ENCODE measurements around the gene LAMA3.

The LAMA3 gene

GRCh38 chr18:23939366-23939765, 250.1 kb downstream of the LAMA3 start:
- H3K4me3 ChIP-seq (ENCODE audit: low read depth, low read length), result no peak overlapping the region
- TF ChIP-seq ZNF175 (tag by site-specific recombination; IDR thresholded peaks at IDR 0.05) (no peak), ZNF140 (tag by site-specific recombination; IDR thresholded peaks at IDR 0.05) (no peak), ZIC2 (tag by site-specific recombination; IDR thresholded peaks at IDR 0.05) (no peak), ZNF488 (tag by site-specific recombination; IDR thresholded peaks at IDR 0.05) (no peak), ZFP37 (tag by site-specific recombination; IDR thresholded peaks at IDR 0.05) (no peak), ZNF548 (tag by site-specific recombination; IDR thresholded peaks at IDR 0.05) (no peak), ZFP3 (tag by site-specific recombination; IDR thresholded peaks at IDR 0.05; ENCODE audit: low read depth) (no peak), ZNF513 (tag by site-specific recombination; IDR thresholded peaks at IDR 0.05) (no peak), ZNF707 (tag by site-specific recombination; IDR thresholded peaks at IDR 0.05) (no peak), ZNF791 (tag by site-specific recombination; IDR thresholded peaks at IDR 0.05) (no peak)
- H3K4me1 ChIP-seq (ENCODE audit: control insufficient read depth, insufficient read depth, low read length), result no peaks in the 10 kb centered on the region
- ChIA-PET CTCF (interaction anchor here (1.1 kb wide), 1 partner anchor 10 kb away, joined by 3 read pairs; no protein-coding TSS in a partner anchor), POLR2A (no interaction called here)
- H3K27ac ChIP-seq (ENCODE audit: extremely low read depth, low read depth, low read length), result no peak overlapping the region
- H3K9me3 ChIP-seq (ENCODE audit: control insufficient read depth, insufficient read depth, low read depth, low read length), result no peaks in the 10 kb centered on the region
- peaks cover 4 to 20% of the 10 kb centered on the region in 2 experiments; a peak in 2 of 3 replicates for H3K36me3 ChIP-seq (ENCODE audit: control insufficient read depth in 2 of 2, insufficient read depth in 1 of 2, low read length in 2 of 2)

GRCh38 chr18:23939896-23940295, 250.6 kb downstream of the LAMA3 start:
- Histone ChIP-seq H3K27ac (ENCODE audit: extremely low read depth, low read depth, low read length) (no peak overlapping the region), H3K4me3 (ENCODE audit: low read depth, low read length) (no peak overlapping the region), H3K36me3 (ENCODE audit: control insufficient read depth in 2 of 2, insufficient read depth in 1 of 2, low read length in 2 of 2) (peaks cover 4 to 16% of the 10 kb centered on the region in 2 experiments; a peak in 2 of 3 replicates), H3K4me1 (ENCODE audit: control insufficient read depth, insufficient read depth, low read length) (no peaks in the 10 kb centered on the region), H3K9me3 (ENCODE audit: control insufficient read depth, insufficient read depth, low read depth, low read length) (no peaks in the 10 kb centered on the region)
- CTCF ChIA-PET, result interaction anchor here (1.1 to 1.3 kb wide), 2 partner anchors 10 to 21 kb away, joined by 3 to 6 read pairs; no protein-coding TSS in a partner anchor
- TF ChIP-seq ZNF148 (tag by site-specific recombination; IDR thresholded peaks at IDR 0.05; ENCODE audit: borderline replicate concordance), result no peak
- no peak for TF ChIP-seq PRDM6 (tag by site-specific recombination; IDR thresholded peaks at IDR 0.05)
- POLR2A ChIA-PET, result no interaction called here

DNA sequence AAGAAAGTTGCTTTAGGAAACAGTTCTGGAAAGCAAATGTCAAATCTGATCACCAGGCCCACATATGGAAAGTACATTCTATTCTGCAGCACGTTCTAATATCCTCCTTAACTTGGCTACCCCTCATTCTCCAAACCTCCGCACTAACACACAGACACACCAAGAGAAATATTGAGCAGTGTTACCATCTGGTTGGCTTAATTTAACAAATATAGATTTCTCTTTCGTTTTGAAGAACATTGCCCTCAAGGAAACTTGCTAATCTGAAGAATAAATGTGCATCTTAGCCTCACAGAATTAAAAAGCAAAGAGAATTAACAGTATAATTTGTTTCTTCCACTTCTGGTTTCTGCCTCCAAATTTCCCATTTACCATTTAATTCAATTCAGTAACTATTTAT, 252.5 kb downstream of the LAMA3 start:
- H3K4me1 ChIP-seq (ENCODE audit: control insufficient read depth, insufficient read depth, low read length), result no peaks in the 10 kb centered on the region
- H3K27ac ChIP-seq (ENCODE audit: extremely low read depth, low read depth, low read length), result no peak overlapping the region
- H3K9me3 ChIP-seq (ENCODE audit: control insufficient read depth, insufficient read depth, low read depth, low read length), result no peaks in the 10 kb centered on the region
- H3K36me3 ChIP-seq (ENCODE audit: control insufficient read depth in 2 of 2, insufficient read depth in 1 of 2, low read length in 2 of 2), result peaks cover 4 to 16% of the 10 kb centered on the region in 2 experiments; a peak in 2 of 3 replicates
- H3K4me3 ChIP-seq (ENCODE audit: low read depth, low read length), result no peak overlapping the region
- CTCF ChIA-PET, result interaction anchor here (0.6 kb wide), 1 partner anchor 41 kb away, joined by 3 read pairs; no protein-coding TSS in a partner anchor
- POLR2A ChIA-PET, result interaction anchor here (0.7 kb wide), 1 partner anchor 542 kb away, joined by 5 read pairs; no protein-coding TSS in a partner anchor
- TF ChIP-seq ZNF350 (tag by site-specific recombination; IDR thresholded peaks at IDR 0.05) (no peak), ZNF585B (tag by site-specific recombination; IDR thresholded peaks at IDR 0.05) (no peak), MYNN (tag by site-specific recombination; IDR thresholded peaks at IDR 0.05; ENCODE audit: borderline replicate concordance) (no peak), ZNF580 (tag by site-specific recombination; IDR thresholded peaks at IDR 0.05) (no peak), ZNF184 (tag by site-specific recombination; IDR thresholded peaks at IDR 0.05) (no peak), ZNF747 (tag by site-specific recombination; IDR thresholded peaks at IDR 0.05) (no peak), ZNF2 (tag by site-specific recombination; IDR thresholded peaks at IDR 0.05) (no peak), ZNF148 (tag by site-specific recombination; IDR thresholded peaks at IDR 0.05; ENCODE audit: borderline replicate concordance) (no peak), ZNF48 (tag by site-specific recombination; IDR thresholded peaks at IDR 0.05) (no peak)
- TF ChIP-seq, protein P1, sequence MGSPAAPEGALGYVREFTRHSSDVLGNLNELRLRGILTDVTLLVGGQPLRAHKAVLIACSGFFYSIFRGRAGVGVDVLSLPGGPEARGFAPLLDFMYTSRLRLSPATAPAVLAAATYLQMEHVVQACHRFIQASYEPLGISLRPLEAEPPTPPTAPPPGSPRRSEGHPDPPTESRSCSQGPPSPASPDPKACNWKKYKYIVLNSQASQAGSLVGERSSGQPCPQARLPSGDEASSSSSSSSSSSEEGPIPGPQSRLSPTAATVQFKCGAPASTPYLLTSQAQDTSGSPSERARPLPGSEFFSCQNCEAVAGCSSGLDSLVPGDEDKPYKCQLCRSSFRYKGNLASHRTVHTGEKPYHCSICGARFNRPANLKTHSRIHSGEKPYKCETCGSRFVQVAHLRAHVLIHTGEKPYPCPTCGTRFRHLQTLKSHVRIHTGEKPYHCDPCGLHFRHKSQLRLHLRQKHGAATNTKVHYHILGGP (tag by site-specific recombination; IDR thresholded peaks at IDR 0.05), result no peak
